SK-N-SH (cell line): Measurements from ENCODE around the gene IGF2BP3.

Experiments used
- CHD2 ChIP-seq: fragments of 150-350 bp; IDR thresholded peaks from 2 replicates; pipeline ENCODE4 v1.6.1; 2018; ENCODE audit warnings: low read length; ENCODE audit not compliant: partially characterized antibody
- ELF1 ChIP-seq: IDR thresholded peaks from 2 replicates; pipeline ENCODE4 v1.4.0; 2012
- GABPA ChIP-seq: IDR thresholded peaks from 2 replicates; pipeline ENCODE4 v1.4.0; 2012; ENCODE audit warnings: low read depth, mild to moderate bottlenecking
- GATA2 ChIP-seq: sonication (generic); formaldehyde crosslinking; IDR thresholded peaks from 2 replicates; pipeline ENCODE4 v1.5.0; 2020; ENCODE audit warnings: mild to moderate bottlenecking, missing genetic modification reagents
- JUND ChIP-seq: IDR thresholded peaks from 2 replicates; pipeline ENCODE4 v1.4.0; 2012
- POLR2AphosphoS5 ChIP-seq: IDR thresholded peaks from 2 replicates; pipeline ENCODE4 v1.6.1; 2012; ENCODE audit warnings: low read depth, low read length
- RAD21 ChIP-seq: IDR thresholded peaks from 2 replicates; pipeline ENCODE4 v1.6.1; 2012; ENCODE audit warnings: mild to moderate bottlenecking, low read length
- SIN3A ChIP-seq: IDR thresholded peaks from 2 replicates; pipeline ENCODE4 v1.6.1; 2012; ENCODE audit warnings: low read depth, mild to moderate bottlenecking, low read length, moderate library complexity, borderline replicate concordance
- TF ChIP-seq, protein P1 (sequence below): fragments of 150-350 bp; IDR thresholded peaks from 2 replicates; pipeline ENCODE4 v1.6.1; 2017; ENCODE audit warnings: antibody characterized with exemption, low read length, low read depth, borderline replicate concordance
- TF ChIP-seq, protein P2 (sequence below): fragments of 200-600 bp; sonication (generic); IDR thresholded peaks from 2 replicates; pipeline ENCODE4 v1.6.1; 2017; ENCODE audit warnings: antibody characterized with exemption, mild to moderate bottlenecking, moderate library complexity
- TF ChIP-seq, protein P3 (sequence below): IDR thresholded peaks from 2 replicates; pipeline ENCODE4 v1.4.0; 2012; ENCODE audit warnings: low read depth, borderline replicate concordance

DNA sequence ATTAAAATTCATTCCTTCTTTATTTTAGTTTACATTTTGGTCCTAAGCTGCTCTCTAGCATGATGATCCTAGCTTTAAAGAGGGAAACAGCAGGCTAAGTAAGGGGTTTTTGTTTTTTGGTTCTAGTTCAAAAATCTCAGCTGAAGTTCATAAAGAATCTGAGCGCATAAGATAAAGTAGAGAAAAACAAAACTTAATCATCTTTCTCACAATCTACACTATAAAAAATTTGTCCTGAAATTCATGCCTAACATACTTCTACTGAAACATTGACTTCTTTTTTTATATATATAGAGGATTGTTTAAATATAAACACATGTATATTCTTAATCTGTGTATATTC, 6.8 kb upstream of the IGF2BP3 start:
- TF ChIP-seq, protein P1, sequence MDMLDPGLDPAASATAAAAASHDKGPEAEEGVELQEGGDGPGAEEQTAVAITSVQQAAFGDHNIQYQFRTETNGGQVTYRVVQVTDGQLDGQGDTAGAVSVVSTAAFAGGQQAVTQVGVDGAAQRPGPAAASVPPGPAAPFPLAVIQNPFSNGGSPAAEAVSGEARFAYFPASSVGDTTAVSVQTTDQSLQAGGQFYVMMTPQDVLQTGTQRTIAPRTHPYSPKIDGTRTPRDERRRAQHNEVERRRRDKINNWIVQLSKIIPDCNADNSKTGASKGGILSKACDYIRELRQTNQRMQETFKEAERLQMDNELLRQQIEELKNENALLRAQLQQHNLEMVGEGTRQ, result no peak
- TF ChIP-seq SIN3A (no peak), JUND (no peak), CHD2 (no peak), RAD21 (no peak), POLR2AphosphoS5 (no peak), GATA2 (CRISPR knock-in tag) (no peak), ELF1 (no peak), GABPA (no peak)
- TF ChIP-seq, protein P2, sequence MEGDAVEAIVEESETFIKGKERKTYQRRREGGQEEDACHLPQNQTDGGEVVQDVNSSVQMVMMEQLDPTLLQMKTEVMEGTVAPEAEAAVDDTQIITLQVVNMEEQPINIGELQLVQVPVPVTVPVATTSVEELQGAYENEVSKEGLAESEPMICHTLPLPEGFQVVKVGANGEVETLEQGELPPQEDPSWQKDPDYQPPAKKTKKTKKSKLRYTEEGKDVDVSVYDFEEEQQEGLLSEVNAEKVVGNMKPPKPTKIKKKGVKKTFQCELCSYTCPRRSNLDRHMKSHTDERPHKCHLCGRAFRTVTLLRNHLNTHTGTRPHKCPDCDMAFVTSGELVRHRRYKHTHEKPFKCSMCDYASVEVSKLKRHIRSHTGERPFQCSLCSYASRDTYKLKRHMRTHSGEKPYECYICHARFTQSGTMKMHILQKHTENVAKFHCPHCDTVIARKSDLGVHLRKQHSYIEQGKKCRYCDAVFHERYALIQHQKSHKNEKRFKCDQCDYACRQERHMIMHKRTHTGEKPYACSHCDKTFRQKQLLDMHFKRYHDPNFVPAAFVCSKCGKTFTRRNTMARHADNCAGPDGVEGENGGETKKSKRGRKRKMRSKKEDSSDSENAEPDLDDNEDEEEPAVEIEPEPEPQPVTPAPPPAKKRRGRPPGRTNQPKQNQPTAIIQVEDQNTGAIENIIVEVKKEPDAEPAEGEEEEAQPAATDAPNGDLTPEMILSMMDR, result no peak
- TF ChIP-seq, protein P3, sequence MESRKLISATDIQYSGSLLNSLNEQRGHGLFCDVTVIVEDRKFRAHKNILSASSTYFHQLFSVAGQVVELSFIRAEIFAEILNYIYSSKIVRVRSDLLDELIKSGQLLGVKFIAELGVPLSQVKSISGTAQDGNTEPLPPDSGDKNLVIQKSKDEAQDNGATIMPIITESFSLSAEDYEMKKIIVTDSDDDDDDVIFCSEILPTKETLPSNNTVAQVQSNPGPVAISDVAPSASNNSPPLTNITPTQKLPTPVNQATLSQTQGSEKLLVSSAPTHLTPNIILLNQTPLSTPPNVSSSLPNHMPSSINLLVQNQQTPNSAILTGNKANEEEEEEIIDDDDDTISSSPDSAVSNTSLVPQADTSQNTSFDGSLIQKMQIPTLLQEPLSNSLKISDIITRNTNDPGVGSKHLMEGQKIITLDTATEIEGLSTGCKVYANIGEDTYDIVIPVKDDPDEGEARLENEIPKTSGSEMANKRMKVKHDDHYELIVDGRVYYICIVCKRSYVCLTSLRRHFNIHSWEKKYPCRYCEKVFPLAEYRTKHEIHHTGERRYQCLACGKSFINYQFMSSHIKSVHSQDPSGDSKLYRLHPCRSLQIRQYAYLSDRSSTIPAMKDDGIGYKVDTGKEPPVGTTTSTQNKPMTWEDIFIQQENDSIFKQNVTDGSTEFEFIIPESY, result no peak
